GM12878 (cell line): ENCODE data around the gene CLEC20A. TPM values are rescaled to one million over a fixed set of nuclear protein-coding genes. Genes with fewer than 3 reads are reported as not detected.

Experiments used
- ATAC-seq: fragments of 200-7000 bp; cut with Tn5 transposase; 3 replicates; pipeline ENCODE4 v1.9.1; 2020; ENCODE audit warnings: mild to moderate bottlenecking, moderate library complexity
- BruUV-seq: library from RNA; stranded (reverse); fragments of 400-500 nt; replicated peaks from 2 replicates; lab custom pipeline; 2021; lab: Mats Ljungman, UMichigan
- CTCF ChIA-PET: fragments of 300-600 bp; sonication (Branson Sonifier 250); formaldehyde crosslinking; extraction: SDS; loops from one replicate; lab custom pipeline; 2021; ENCODE audit warnings: inconsistent platforms; lab: Yijun Ruan, JAX
- POLR2A ChIA-PET: fragments of 350-600 bp; formaldehyde crosslinking; extraction: SDS; loops from one replicate; lab custom pipeline; 2021; ENCODE audit warnings: inconsistent platforms; lab: Charles Lee
- RAD21 ChIA-PET: fragments of 300-600 bp; sonication (Branson Sonifier 250); formaldehyde crosslinking; loops from one replicate; lab custom pipeline; 2023; ENCODE audit warnings: antibody characterized with exemption; ENCODE audit not compliant: unreplicated experiment; lab: Charles Lee
- SMC1A ChIA-PET: fragments of 300-600 bp; sonication (Branson Sonifier 250); formaldehyde crosslinking; loops from one replicate; lab custom pipeline; 2023; ENCODE audit not compliant: unreplicated experiment, uncharacterized antibody; lab: Charles Lee
- DNase-seq: peaks from one replicate; pipeline ENCODE4 v3.0.0-alpha.2; 2011; ENCODE audit warnings: low read depth, low spot score
- FAIRE-seq: peaks from 3 replicates; lab custom pipeline; 2011; peaks lifted over from hg19 to GRCh38; lab: Jason Lieb, UNC
- H2AFZ ChIP-seq: 2 replicates; pipeline ENCODE4 v1.6.0; 2011; ENCODE audit warnings: low read depth, low read length, control low read depth; ENCODE audit not compliant: control insufficient read depth
- H3K27ac ChIP-seq: 2 replicates; pipeline ENCODE4 v1.5.1; 2011; ENCODE audit warnings: control low read depth; ENCODE audit not compliant: control insufficient read depth, insufficient read depth
- H3K27me3 ChIP-seq, 2 experiments: replicated peaks in 1 of 2; 2 replicates each; pipeline versions ENCODE4 v1.6.0 to v1.6.1; 2011; ENCODE audit warnings: low read length in 1 of 2; ENCODE audit not compliant: control insufficient read depth in 2 of 2, insufficient read depth in 2 of 2
- H3K36me3 ChIP-seq, 2 experiments: 2 replicates each; pipeline ENCODE4 v1.5.1; 2011; ENCODE audit warnings: low read length in 1 of 2; ENCODE audit not compliant: control insufficient read depth in 2 of 2, insufficient read depth in 2 of 2
- H3K4me1 ChIP-seq: 2 replicates; pipeline ENCODE4 v1.6.1; 2011; ENCODE audit warnings: mild to moderate bottlenecking, low read length, moderate library complexity, mixed read lengths; ENCODE audit not compliant: control insufficient read depth, insufficient read depth
- H3K4me2 ChIP-seq: 2 replicates; pipeline ENCODE4 v1.6.0; 2011; ENCODE audit warnings: control low read depth; ENCODE audit not compliant: control insufficient read depth, insufficient read depth
- H3K4me3 ChIP-seq: fragments of 200-600 bp; sonication (generic); 2 replicates; pipeline ENCODE4 v1.5.1; 2016
- H3K79me2 ChIP-seq: 2 replicates; pipeline ENCODE4 v1.6.0; 2011; ENCODE audit warnings: low read length; ENCODE audit not compliant: control insufficient read depth, insufficient read depth
- H3K9ac ChIP-seq: 2 replicates; pipeline ENCODE4 v1.8.0; 2011; ENCODE audit warnings: low read length, control low read depth, mixed read lengths; ENCODE audit not compliant: control insufficient read depth, insufficient read depth
- H3K9me3 ChIP-seq: replicated peaks from 3 replicates; pipeline ENCODE4 v1.5.1; 2011; ENCODE audit warnings: mild to moderate bottlenecking, low read length; ENCODE audit not compliant: control insufficient read depth, insufficient read depth
- H4K20me1 ChIP-seq: 2 replicates; pipeline ENCODE4 v1.6.0; 2011; ENCODE audit not compliant: control insufficient read depth, insufficient read depth
- BHLHE40 ChIP-seq, 2 experiments: fragments of 450-650 bp in 1 of 2; IDR thresholded peaks; 2 replicates each; pipeline ENCODE4 v1.6.1; 2011 to 2017; ENCODE audit warnings: low read depth in 2 of 2, borderline replicate concordance in 1 of 2, improper control_type of control experiment in 1 of 2, low read length in 1 of 2, mild to moderate bottlenecking in 1 of 2
- BRCA1 ChIP-seq: IDR thresholded peaks from 2 replicates; pipeline ENCODE4 v1.6.1; 2011; ENCODE audit warnings: low read depth, low read length, improper control_type of control experiment
- ELK1 ChIP-seq: IDR thresholded peaks from 2 replicates; pipeline ENCODE4 v1.6.1; 2012; ENCODE audit warnings: low read depth, low read length, improper control_type of control experiment
- GATAD2B ChIP-seq: fragments of 450-650 bp; conservative IDR thresholded peaks from 2 replicates; pipeline ENCODE4 v1.6.1; 2017; ENCODE audit warnings: low read depth, mild to moderate bottlenecking, moderate library complexity
- IRF4 ChIP-seq: IDR thresholded peaks from 2 replicates; pipeline ENCODE4 v1.6.1; 2011; ENCODE audit warnings: low read depth, low read length
- KDM1A ChIP-seq: fragments of 200-600 bp; sonication (generic); IDR thresholded peaks from 2 replicates; pipeline ENCODE4 v1.6.1; 2016; ENCODE audit warnings: borderline replicate concordance
- MEF2B ChIP-seq: fragments of 450-650 bp; IDR thresholded peaks from 2 replicates; pipeline ENCODE4 v1.6.1; 2018; ENCODE audit warnings: mild to moderate bottlenecking, moderate library complexity; ENCODE audit not compliant: partially characterized antibody, poor library complexity, severe bottlenecking
- MLLT1 ChIP-seq: fragments of 450-650 bp; IDR thresholded peaks from 2 replicates; pipeline ENCODE4 v1.6.1; 2016; ENCODE audit warnings: mild to moderate bottlenecking
- MXI1 ChIP-seq: fragments of 150-350 bp; IDR thresholded peaks from 2 replicates; pipeline ENCODE4 v1.6.1; 2011; ENCODE audit warnings: low read depth, mild to moderate bottlenecking, inconsistent platforms, low read length, improper control_type of control experiment
- NFIC ChIP-seq: IDR thresholded peaks from 2 replicates; pipeline ENCODE4 v1.6.1; 2012; ENCODE audit warnings: low read depth, mild to moderate bottlenecking, inconsistent platforms, low read length, moderate library complexity
- NFXL1 ChIP-seq: fragments of 450-650 bp; IDR thresholded peaks from 2 replicates; pipeline ENCODE4 v1.6.1; 2017; ENCODE audit warnings: antibody characterized with exemption, mild to moderate bottlenecking, borderline replicate concordance
- NFYB ChIP-seq: IDR thresholded peaks from 2 replicates; pipeline ENCODE4 v1.6.1; 2011; ENCODE audit warnings: low read depth, mild to moderate bottlenecking, low read length, improper control_type of control experiment, moderate library complexity; ENCODE audit not compliant: insufficient read depth
- RUNX3 ChIP-seq: IDR thresholded peaks from 2 replicates; pipeline ENCODE4 v1.6.1; 2012; ENCODE audit warnings: low read length, inconsistent platforms
- SMARCA5 ChIP-seq: fragments of 450-650 bp; IDR thresholded peaks from 2 replicates; pipeline ENCODE4 v1.6.1; 2017; ENCODE audit warnings: mild to moderate bottlenecking
- SUPT20H ChIP-seq: IDR thresholded peaks from 2 replicates; pipeline ENCODE4 v1.6.1; 2011; ENCODE audit warnings: low read depth, mild to moderate bottlenecking, low read length, moderate library complexity, borderline replicate concordance; ENCODE audit not compliant: control insufficient read depth
- TCF12 ChIP-seq: IDR thresholded peaks from 2 replicates; pipeline ENCODE4 v1.6.1; 2011; ENCODE audit warnings: low read depth, mild to moderate bottlenecking, low read length
- WGBS: methylation state at CpG from one replicate; pipeline ENCODE4 v1.1.6; 2016; ENCODE audit warnings: low lambda C conversion rate; ENCODE audit not compliant: insufficient replicate concordance, insufficient coverage; ENCODE audit errors: missing lambda C conversion rate; 5-methylcytosine and 5-hydroxymethylcytosine counted together
- in situ Hi-C: fragments of 300-500 bp; cut with MboI; formaldehyde crosslinking; loops from 9 replicates; pipeline ENCODE4 v1.14.3; 2018; ENCODE audit warnings: mixed read lengths
- intact Hi-C: fragments of 100-400 bp; cut with micrococcal nuclease; formaldehyde crosslinking; loops from one replicate; pipeline ENCODE4 v1.14.2; 2022; ENCODE audit not compliant: unreplicated experiment
- polyA plus RNA-seq, 11 experiments: library from polyadenylated mRNA; depleted of rRNA in 4 of 11; unstranded in 6 of 11; stranded (reverse) in 5 of 11; fragments of >200 nt; fragmentation: Nextera tagmentation in 4 of 11; fragmentation: Illumina TruSeq in 1 of 11; extraction: Ambion mirVana in 4 of 11; extraction: Trizol in 1 of 11; gene quantifications; 1 replicate in 1 of 11; 2 replicates in 10 of 11; pipeline versions ENCODE4 v1.2.1 to v1.2.3, GENCODE V29; 2011 to 2016; ENCODE audit warnings: inconsistent platforms in 2 of 11, missing spikeins in 2 of 11, low read depth in 1 of 11
- total RNA-seq, 4 experiments: library from RNA; depleted of rRNA in 3 of 4; stranded (reverse); fragments of >200 nt in 3 of 4; fragmentation: Illumina TruSeq in 1 of 4; extraction: Trizol in 1 of 4; gene quantifications; 2 replicates each; pipeline versions ENCODE4 v1.2.1 to v1.2.3, GENCODE V29; 2013 to 2021
- TF ChIP-seq, protein P1 (sequence below): IDR thresholded peaks from 2 replicates; pipeline ENCODE4 v1.6.1; 2011; ENCODE audit warnings: borderline replicate concordance, low read depth, mild to moderate bottlenecking, moderate library complexity, low read length; ENCODE audit not compliant: insufficient read depth, poor library complexity, severe bottlenecking

Gene CLEC20A
- total and polyA plus RNA-seq, 10 of the 15 experiments (the other 5 are each of a cell fraction or from before 2014, with no cell fraction given), result not detected

- no peak for TF ChIP-seq GATAD2B
Measured at GRCh38 chr1:178461701-178462100, 35.1 kb downstream of the CLEC20A start (continued).

DNA sequence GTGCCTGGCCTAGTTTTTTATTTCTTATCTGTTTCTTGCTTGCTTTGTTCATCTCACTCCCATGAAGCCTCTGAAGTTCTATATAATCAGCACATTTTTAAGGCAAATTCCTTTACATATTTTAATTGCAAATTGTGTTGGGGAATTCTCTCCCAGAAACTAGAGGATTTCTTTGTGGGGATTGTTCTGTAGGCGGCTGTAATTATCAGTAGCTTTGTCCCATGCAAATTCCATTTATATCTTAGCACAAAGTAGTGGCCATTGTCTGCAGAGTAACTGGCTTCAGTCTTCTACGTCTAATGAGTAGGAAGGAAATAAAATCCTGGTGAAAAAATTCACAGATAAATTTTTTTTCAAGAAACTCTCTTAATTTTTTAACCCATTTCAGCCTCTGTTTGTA is 35.7 kb downstream of the CLEC20A start:
- BruUV-seq, result no TSS peak

More for the DNA sequence above, 35.7 kb downstream of the CLEC20A start:
- no peak overlapping the region for H3K4me3 ChIP-seq
- ChIA-PET RAD21 (no interaction called here), CTCF (interaction anchor here (1.8 kb wide), 1 partner anchor 41 kb away, joined by 5 read pairs; no protein-coding TSS in a partner anchor), POLR2A (no interaction called here), SMC1A (no interaction called here)
- H3K36me3 ChIP-seq, result no peaks in the 10 kb centered on the region
- in situ Hi-C loops, result no loop called here
- no peak for FAIRE-seq
- no peak overlapping the region for H3K27ac ChIP-seq
- no peaks in the 10 kb centered on the region for H3K9me3 ChIP-seq
- intact Hi-C loops, result no loop called here
- H3K9ac ChIP-seq, result no peak overlapping the region
- H3K4me1 ChIP-seq, result no peaks in the 10 kb centered on the region
- TF ChIP-seq NFIC (no peak), BRCA1 (no peak), MLLT1 (no peak), NFYB (no peak), MEF2B (no peak), TCF12 (no peak), IRF4 (no peak), NFXL1 (no peak), ELK1 (no peak), SUPT20H (no peak), SMARCA5 (no peak), RUNX3 (no peak), MXI1 (no peak), BHLHE40 (IDR thresholded peaks at IDR 0.05; ENCODE audit: borderline replicate concordance in 1 of 2, low read depth in 2 of 2, low read length in 1 of 2) (no peak), GATAD2B (no peak), KDM1A (no peak)
- TF ChIP-seq, protein P1, sequence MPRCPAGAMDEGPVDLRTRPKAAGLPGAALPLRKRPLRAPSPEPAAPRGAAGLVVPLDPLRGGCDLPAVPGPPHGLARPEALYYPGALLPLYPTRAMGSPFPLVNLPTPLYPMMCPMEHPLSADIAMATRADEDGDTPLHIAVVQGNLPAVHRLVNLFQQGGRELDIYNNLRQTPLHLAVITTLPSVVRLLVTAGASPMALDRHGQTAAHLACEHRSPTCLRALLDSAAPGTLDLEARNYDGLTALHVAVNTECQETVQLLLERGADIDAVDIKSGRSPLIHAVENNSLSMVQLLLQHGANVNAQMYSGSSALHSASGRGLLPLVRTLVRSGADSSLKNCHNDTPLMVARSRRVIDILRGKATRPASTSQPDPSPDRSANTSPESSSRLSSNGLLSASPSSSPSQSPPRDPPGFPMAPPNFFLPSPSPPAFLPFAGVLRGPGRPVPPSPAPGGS, result no peak
- ATAC-seq, result no peak
- 3% methylated on average over 2 of the region's 2 CpGs for WGBS
- H2AFZ ChIP-seq, result no peak overlapping the region
- no peak for DNase-seq
- H3K27me3 ChIP-seq, result no peaks in the 10 kb centered on the region
- no peaks in the 10 kb centered on the region for H3K79me2 ChIP-seq
- H4K20me1 ChIP-seq, result no peaks in the 10 kb centered on the region
- no peak overlapping the region for H3K4me2 ChIP-seq
